Measurements from ENCODE around the gene IFNA5.
A peak's percentile ranks its signal among the peaks of the same experiment; 100 is the strongest.

IFNA5 gene

DNA sequence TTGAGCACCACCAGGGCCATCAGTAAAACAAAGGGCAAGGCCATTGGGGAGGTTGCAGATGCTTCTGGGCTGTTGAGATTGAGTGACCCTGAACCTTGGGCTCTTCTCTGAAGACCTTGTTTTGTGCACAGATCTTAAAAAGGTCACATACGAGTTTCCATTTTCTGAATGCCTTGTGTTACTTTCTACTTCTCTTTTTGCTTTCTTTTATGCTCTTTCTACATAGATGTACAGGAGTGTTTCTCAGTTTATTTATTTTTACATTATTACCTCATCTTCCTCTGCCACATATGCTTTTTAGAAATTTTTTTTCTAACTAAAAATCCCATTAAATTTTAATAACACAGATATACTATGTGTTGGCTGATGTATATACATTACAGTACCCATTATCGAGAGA is at the start of gene IFNA5:
Gene IFNA5 (minus strand): TSS at position 101 of the 400 bp plus-strand sequence. CDS start 57 bp downstream, at position 44.
- DNase-seq = no peak

DNA sequence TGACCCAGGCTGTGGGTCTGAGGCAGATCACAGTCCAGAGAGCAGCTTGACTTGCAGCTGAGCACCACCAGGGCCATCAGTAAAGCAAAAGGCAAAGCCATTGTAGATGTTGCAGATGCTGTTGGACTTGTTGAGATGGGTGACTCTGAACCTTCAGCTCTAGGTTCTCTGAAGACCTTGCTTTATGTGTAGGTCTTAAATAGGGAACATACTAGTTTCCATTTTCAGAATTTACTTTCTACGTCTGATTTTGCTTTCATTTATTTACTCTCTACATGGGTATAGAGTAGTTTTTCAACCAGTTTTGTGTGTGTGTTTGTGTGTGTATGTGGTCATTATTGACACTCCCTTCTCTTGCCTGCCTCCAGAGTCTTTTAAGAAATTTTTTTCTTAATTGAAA is 45.7 kb upstream of the IFNA5 start, which contains the start of gene IFNA6:
Gene IFNA6 (minus strand): TSS at position 101 of the 400 bp plus-strand sequence. CDS start 0 bp downstream, at position 101.
- DNase-seq = no peak

GRCh38 chr9:21348430-21348970 is 43.4 kb upstream of the IFNA5 start:
- DNase-seq = no peak

- no peak for DNase-seq
These were observed 35.6 kb upstream of the IFNA5 start for GRCh38 chr9:21340735-21341134.

DNA sequence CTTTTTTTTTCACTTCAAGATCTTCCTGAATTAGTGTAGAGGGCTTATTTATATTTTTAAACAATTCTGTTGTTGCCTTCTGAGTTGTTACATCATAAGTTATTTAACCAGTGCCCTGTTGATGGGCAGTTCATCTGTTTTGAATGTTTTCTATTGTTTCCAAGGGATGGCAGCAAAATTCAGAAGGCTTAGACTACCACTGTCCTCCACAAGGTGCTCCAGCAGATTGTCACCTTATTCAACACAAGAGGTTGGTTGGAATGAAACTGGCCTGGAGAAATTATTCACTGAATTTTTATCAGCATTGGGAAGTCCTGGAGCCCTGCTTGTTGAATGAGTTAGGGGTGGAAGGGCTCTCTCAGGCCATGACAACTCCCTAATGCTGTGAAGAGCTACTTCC is 31.3 kb upstream of the IFNA5 start:
- no peak for DNase-seq

DNA sequence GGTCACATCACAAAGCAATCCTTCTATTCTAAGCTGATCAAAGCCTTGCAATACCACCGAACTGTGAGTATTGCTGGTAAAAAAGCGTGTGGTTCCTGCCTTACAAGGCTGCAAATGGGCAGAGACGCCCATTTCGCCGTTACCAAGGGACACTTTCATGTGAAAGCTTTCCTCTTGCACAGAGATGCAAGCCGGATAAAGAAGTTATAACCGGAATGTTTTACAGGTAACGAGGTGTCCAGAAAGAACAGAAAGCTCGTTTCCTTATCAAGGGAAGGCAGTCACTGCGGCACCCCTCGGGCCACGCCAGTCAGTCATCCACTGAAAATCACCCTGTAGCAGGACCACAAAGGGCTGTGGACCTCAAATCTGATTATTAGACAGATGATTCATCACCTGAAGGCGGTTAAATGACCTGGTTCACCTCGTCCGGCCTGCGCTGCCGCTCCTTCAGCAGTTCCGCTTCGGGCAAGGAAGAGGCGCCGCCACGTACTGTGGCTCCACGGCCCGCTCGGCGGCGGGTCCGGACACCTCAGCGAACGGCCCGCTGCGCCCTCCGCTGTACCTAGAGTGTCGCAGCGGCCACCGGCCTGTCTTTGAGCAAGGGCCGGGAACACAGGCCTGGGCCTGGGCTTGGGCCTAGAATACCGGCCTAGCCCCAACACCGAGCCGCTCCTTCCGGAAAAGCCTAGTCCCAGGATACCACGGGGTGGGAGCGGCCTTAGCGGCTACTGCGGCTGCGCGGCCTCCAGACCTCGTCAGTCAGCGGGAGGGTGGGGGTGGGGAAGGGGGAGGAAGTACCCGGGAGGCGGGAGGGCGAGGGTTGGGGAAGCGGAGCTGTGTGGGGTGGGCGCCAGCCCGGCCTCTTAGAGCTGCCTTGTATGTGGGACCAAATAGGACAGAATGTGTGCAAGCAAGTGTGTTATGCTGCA is 29.9 kb upstream of the IFNA5 start, which contains the start of gene KLHL9:
Gene KLHL9 (minus strand): TSS at position 704 of the 932 bp plus-strand sequence. CDS start 545 bp downstream, at position 159.
- DNase-seq = peak; percentile 93

DNA sequence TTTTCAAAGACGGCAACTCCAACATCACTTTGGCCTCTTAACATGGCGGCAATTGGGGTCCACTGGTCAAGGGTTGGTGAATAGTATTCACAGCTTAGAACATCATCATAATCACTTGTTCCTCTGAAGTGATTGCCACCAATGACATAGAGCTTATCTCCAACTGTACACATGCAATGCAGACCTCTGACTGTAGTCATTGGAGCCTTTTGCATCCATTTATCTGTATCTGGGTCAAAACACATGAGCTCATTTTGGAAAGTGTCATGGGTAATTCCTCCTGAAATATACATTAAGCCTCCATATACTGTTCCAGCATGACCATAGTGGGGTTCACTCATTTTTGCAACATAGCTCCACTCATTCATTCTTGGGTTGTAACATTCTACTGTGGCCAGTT is 28.1 kb upstream of the IFNA5 start:
- no peak for DNase-seq

DNA sequence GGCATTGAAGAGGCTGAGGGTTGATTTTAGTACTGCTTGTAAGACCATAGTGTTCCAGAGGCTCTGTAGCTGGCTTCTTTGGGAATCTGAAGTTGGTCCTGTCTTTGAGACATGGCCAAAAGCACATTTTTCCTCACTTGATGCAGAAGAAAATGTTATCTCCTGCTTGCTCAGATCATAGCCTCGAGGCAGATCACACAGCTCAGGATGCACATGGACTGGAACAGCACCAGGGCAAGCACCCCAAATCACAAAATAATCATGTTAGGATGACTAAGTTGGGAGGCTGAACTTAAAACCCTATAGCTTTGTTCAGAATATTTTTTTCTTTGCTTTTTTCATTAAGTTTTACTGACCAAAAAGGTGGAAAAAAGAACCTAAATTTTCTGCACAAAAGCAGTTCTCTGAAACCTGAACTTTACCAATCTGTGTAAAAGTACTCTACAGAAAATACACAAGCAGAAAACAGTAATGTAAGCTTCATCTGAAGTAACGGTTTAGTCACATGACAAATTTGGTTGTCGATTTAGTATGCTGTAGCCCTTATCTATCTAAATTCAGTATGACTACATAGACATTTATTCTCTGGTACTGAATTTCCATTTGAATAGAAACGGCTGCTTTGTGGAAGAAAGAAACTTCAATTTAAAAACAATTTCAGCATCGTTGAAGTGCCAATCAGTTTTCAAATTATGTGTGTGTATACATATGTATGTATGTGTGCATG is 26.7 kb upstream of the IFNA5 start:
- no peak for DNase-seq

DNA sequence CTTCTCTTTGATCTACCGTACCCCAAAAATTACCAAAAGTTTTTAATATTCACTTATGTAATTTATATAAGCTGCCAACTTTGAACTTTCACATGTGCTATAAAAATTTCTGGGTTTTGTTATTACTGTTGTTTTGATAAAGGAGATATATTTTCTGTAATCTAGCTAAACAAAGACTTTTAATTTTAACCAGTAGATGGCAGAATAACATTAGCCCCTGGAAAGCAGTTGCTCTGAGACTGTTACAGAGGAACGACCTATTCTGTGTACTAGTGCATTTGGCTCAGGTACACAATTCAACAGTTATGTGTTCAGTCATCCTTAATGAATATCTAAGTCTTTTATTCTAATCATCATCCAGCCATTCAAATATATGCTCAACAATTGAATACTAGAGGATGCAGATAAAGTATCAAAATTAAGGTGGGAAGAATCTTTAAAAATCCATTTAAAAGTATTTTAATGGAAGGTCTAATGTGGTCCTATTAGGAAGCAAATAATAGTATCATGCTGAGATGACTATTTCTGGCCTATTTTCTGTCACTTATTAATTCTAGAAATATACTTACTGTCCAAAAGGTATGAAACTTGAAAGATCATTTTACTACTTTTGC is 21.5 kb upstream of the IFNA5 start:
- DNase-seq = peak; percentile 26

DNA sequence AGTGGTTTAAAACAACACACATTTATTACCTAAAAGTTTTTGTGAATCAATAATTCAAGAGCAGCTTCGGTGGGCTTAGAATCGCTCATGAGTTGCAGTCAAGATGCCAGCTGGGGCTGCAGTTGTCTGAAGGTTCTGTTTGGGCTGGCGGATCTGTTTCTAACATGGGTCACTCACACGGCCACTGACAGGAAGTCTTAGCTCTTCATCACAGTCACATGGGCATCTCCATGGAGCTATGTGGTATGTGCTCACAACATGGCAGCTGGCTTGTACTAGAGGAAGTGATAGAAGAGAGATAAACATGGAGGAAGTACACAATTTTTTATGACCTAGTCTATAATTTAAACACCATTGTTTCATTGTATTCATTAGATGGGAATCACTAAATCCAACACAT is 18.9 kb upstream of the IFNA5 start:
- no peak for DNase-seq

- DNase-seq = no peak
These were observed 17.9 kb upstream of the IFNA5 start for GRCh38 chr9:21322911-21323461.

GRCh38 chr9:21320465-21320864 is 15.4 kb upstream of the IFNA5 start:
- no peak for DNase-seq

DNA sequence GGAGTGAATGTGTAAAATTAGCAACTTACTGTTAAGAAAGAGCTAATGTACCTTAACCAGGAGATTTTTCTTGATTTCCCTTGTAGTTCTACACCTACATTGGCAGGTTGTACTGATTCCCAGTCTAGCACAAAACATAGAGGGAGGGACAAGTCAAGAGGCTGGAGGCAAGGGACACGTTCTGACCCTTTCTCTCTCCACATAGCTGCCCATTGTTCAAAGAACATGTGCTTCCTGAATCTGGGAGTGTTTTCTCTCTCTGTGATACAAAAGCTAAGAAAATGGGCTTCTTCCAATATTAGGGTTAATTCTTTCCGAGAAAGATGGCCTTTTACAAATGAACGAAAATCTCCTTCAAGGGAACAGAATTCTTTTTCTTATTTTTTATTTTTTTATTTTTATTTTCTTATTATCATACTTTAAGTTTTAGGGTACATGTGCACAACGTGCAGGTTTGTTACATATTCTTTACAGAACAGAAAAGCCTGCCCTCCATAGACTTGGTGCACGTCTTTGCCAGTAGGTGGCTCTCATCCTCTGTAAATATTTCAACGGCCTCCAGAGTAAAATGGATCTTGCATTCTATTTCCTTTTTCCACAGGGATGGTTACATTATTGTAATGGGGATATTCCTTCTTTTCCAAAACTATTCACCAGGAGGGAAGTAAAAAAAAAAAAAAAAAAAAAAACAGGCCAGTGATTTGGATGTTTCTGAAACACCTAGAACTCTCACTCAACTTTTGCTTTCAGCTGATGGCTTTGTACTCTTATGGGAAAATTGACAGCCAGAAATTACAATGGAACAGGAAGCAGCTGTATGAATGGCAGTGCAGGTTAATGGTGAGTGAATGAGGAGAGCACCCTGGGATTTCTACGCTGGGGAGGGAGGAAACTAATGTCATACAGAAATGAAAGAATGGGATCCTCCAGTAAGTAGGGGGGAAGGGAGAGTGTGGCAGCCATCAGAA is 13.1 kb upstream of the IFNA5 start:
- peak; percentile 25 for DNase-seq

DNA sequence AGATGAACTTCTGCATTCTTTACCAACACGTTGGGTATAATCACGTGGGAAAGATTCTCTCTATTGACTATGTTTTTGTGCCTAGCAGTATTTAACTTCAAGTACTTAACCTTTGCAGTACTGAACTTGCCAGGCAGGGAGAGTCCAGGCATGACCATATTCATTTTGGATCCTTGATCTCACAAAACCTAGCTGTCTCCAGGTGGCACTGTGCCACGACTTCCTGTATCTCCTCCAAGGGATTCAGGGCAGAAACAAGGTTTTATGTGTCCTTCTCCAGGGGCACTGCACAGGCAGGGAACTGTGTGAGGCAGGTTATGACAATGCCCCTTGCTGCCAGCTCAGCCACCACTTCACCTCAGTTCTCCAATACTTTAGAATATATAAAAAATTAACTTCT is 11.7 kb upstream of the IFNA5 start:
- DNase-seq = no peak

DNA sequence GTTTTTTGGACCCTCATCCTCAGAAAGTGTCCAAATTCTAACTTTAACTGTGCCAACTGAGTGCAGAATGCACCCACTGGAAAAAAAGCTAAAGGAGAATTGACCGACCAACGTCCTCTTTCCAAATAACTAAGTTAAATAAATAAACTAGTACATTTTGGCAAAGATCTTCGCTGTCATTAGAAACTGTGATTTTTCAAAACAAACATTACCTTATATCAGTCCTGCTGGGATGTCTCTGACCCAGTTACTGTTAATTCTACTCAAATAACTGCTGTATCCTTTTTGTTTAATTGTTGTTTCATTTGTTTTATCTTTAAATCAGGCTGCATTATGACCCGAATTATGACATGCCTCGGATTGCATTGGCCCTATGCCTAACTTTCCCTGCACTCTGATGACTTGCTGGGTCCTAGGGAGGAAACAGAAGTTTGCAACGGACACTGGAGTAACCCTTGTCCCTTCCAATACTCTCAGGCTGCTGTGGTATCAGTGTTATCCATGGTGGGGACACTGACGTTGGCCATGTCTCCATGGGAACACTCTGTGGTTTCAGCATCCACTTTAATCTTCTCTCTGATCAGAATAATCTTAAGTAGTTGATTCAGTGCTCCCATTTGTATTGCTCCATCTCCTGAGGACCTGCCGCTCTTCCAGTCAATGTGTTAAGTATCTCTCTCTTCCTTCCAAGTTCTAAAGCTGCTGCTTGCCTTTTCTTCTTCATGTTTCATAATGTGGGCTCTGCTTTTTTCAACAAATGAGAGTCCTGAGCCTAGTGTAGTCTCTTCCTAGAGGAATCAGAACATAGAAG is 11.1 kb upstream of the IFNA5 start:
- DNase-seq = no peak

DNA sequence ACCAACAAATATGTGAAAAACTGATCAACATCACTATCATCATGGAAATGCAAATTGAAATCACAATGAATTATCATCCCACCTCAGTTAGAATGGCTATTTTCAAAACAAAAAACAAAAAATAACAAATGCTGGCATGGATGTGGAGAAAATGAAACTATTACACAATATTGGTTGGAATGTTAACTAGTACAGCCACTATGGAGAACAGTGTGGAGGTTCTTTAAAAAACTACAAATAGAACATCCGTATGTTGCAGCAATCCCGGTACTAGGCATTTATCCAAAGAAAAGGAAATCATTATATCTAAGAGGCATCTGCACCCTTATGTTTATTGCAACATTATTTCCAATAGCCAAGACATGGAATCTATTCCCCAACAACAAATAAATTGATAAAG is 9.0 kb upstream of the IFNA5 start:
- DNase-seq = no peak

DNA sequence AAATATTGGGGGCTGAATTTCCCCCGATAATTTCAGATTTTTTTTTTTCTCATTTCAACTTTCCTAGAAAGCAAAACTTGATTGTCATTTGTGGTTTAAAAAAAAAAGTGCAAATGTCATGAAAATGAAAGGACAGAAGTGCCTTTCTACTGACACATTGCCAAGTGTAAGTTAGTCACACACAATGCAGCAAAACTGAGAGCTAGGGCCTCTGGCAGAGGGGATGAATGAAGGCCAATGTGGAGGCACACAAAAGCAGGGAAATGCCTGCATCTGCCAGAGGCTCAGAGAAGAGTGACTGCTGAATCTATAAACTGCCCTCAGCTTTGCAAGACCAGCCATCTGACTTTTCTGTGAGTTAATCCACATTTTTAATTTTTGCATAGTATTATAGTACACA is 6.8 kb upstream of the IFNA5 start:
- no peak for DNase-seq

DNA sequence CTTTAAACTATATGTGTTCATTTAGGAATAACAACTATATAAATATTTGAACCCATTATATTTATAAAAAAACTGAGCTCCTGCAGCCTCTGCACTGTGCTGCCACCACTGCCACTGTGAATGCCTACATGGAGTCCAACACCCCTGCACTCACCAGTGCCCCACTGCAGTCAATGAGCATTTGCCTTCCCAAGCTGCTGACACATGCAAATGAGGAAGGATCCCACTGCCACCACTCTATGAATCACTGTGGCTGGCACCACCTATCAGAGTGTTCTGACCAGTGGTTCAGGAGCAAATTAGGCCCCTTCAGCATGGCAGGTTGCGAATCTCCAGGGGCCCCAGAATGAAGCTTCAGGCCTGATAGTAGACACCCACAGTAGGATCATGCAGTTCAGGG is 9.1 kb downstream of the IFNA5 start:
- no peak for DNase-seq

- no peak for DNase-seq
These were observed 10.1 kb downstream of the IFNA5 start for GRCh38 chr9:21294904-21295538.

DNA sequence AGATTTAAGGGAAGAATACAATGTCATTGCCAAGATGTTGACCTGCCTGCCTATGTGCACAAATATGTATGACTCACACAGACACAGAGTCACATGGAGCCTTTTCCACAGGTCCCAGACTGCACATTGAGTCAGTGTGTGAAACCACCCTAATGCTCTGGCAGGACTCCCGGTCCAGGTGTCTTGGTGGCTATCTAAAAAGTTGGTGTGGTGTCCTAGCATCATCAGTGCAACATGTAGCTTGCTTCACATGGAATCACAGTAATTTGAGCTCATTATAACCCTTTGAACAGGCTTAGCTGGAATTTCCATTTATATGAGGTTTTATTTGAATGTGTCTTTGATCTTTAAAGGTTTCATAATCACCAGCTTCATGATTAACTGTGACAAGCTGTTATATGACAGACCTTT is 10.7 kb downstream of the IFNA5 start:
- DNase-seq = no peak

Measured in NCI-H2029 (cell line).